ENCODE data around the gene ZC3H12A. TPM values are rescaled to one million over a fixed set of nuclear protein-coding genes. Genes with fewer than 3 reads are reported as not detected.

ZC3H12A gene
- total and polyA plus RNA-seq, 2 experiments from 2014 or later = 30.8 to 46.2 TPM

GRCh38 chr1:37465593-37466517 lies 8.5 kb upstream of the ZC3H12A start:
- H3K27me3 ChIP-seq = no peaks in the 10 kb centered on the region
- H3K9me3 ChIP-seq (ENCODE audit: low read depth) = no peaks in the 10 kb centered on the region
- H3K4me1 ChIP-seq (ENCODE audit: insufficient read depth) = peaks cover 7% of the 10 kb centered on the region
- no peak overlapping the region for H3K4me3 ChIP-seq
- H3K36me3 ChIP-seq (replicated peaks; ENCODE audit: insufficient read depth, low read depth) = no peaks in the 10 kb centered on the region
- no peaks in the 10 kb centered on the region for H4K20me1 ChIP-seq (ENCODE audit: insufficient read depth, poor library complexity, severe bottlenecking)
- H3K4me2 ChIP-seq = no peak overlapping the region
- no peaks in the 10 kb centered on the region for H3K9me2 ChIP-seq (replicated peaks; ENCODE audit: insufficient read depth)
- H2AFZ ChIP-seq = no peak overlapping the region
- peak; percentile 56 for DNase-seq (ENCODE audit: low spot score)
- TF ChIP-seq CTCF (IDR thresholded peaks at IDR 0.05; ENCODE audit: poor library complexity) = no peak
- TF ChIP-seq EZH2phosphoT487 (IDR thresholded peaks at IDR 0.05; ENCODE audit: low read depth, severe bottlenecking, unreplicated experiment) = no peak
- TF ChIP-seq EZH2 (IDR thresholded peaks at IDR 0.05; ENCODE audit: borderline replicate concordance) = no peak
- H3K79me2 ChIP-seq = peaks cover 4% of the 10 kb centered on the region
- peak overlapping the region; percentile 79 for H3K27ac ChIP-seq
- WGBS (ENCODE audit: low lambda C conversion rate, missing lambda C conversion rate) = 78% methylated on average over 6 of the region's 6 CpGs

- no peaks in the 10 kb centered on the region for H4K20me1 ChIP-seq (ENCODE audit: insufficient read depth, poor library complexity, severe bottlenecking)
- H2AFZ ChIP-seq = no peak overlapping the region
- H3K79me2 ChIP-seq = peaks cover 13% of the 10 kb centered on the region
- H3K9me2 ChIP-seq (replicated peaks; ENCODE audit: insufficient read depth) = no peaks in the 10 kb centered on the region
- no peak overlapping the region for H3K27ac ChIP-seq
- no peak overlapping the region for H3K4me2 ChIP-seq
- no peak for TF ChIP-seq CTCF (IDR thresholded peaks at IDR 0.05; ENCODE audit: poor library complexity)
- TF ChIP-seq EZH2phosphoT487 (IDR thresholded peaks at IDR 0.05; ENCODE audit: low read depth, severe bottlenecking, unreplicated experiment) = no peak
- no peak for TF ChIP-seq EZH2 (IDR thresholded peaks at IDR 0.05; ENCODE audit: borderline replicate concordance)
- no peaks in the 10 kb centered on the region for H3K36me3 ChIP-seq (replicated peaks; ENCODE audit: insufficient read depth, low read depth)
- no peaks in the 10 kb centered on the region for H3K9me3 ChIP-seq (ENCODE audit: low read depth)
- no peak overlapping the region for H3K4me3 ChIP-seq
- no peak for DNase-seq (ENCODE audit: low spot score)
- peaks cover 23% of the 10 kb centered on the region for H3K4me1 ChIP-seq (ENCODE audit: insufficient read depth)
- no peaks in the 10 kb centered on the region for H3K27me3 ChIP-seq
- WGBS (ENCODE audit: low lambda C conversion rate, missing lambda C conversion rate) = 91% methylated on average over 5 of the region's 5 CpGs
Observed at GRCh38 chr1:37468037-37468436, 6.3 kb upstream of the ZC3H12A start.

GRCh38 chr1:37469386-37469785 lies 5.0 kb upstream of the ZC3H12A start:
- Histone ChIP-seq H3K36me3 (replicated peaks; ENCODE audit: insufficient read depth, low read depth) (no peaks in the 10 kb centered on the region), H4K20me1 (ENCODE audit: insufficient read depth, poor library complexity, severe bottlenecking) (no peaks in the 10 kb centered on the region), H3K27ac (no peak overlapping the region), H2AFZ (no peak overlapping the region), H3K9me3 (ENCODE audit: low read depth) (no peaks in the 10 kb centered on the region), H3K4me1 (ENCODE audit: insufficient read depth) (peaks cover 33% of the 10 kb centered on the region), H3K4me2 (no peak overlapping the region), H3K4me3 (no peak overlapping the region), H3K79me2 (peaks cover 14% of the 10 kb centered on the region), H3K9me2 (replicated peaks; ENCODE audit: insufficient read depth) (no peaks in the 10 kb centered on the region), H3K27me3 (no peaks in the 10 kb centered on the region)
- TF ChIP-seq EZH2phosphoT487 (IDR thresholded peaks at IDR 0.05; ENCODE audit: low read depth, severe bottlenecking, unreplicated experiment) (no peak), CTCF (IDR thresholded peaks at IDR 0.05; ENCODE audit: poor library complexity) (no peak), EZH2 (IDR thresholded peaks at IDR 0.05; ENCODE audit: borderline replicate concordance) (no peak)
- no peak for DNase-seq (ENCODE audit: low spot score)
- WGBS (ENCODE audit: low lambda C conversion rate, missing lambda C conversion rate) = 84% methylated on average over 3 of the region's 3 CpGs
